Neuronal stem cell (in vitro differentiated cells): ENCODE results near the gene DDHD1.

ENCODE experiments used
- DNase-seq: peaks from one replicate; pipeline ENCODE4 v3.0.0-alpha.2; 2013; ENCODE audit warnings: low spot score
- H2AFZ ChIP-seq: one replicate; pipeline ENCODE4 v1.6.1; 2013; ENCODE audit warnings: mild to moderate bottlenecking, low read length, inconsistent platforms
- H2AK5ac ChIP-seq: 2 replicates; pipeline ENCODE4 v1.6.1; 2013; ENCODE audit warnings: low read depth, mild to moderate bottlenecking, inconsistent platforms, low read length, moderate library complexity, mixed read lengths
- H2BK120ac ChIP-seq: 2 replicates; pipeline ENCODE4 v1.6.1; 2013; ENCODE audit warnings: low read depth, mild to moderate bottlenecking, inconsistent platforms, low read length, moderate library complexity, mixed read lengths
- H2BK12ac ChIP-seq: one replicate; pipeline ENCODE4 v1.6.1; 2013; ENCODE audit warnings: low read length, inconsistent platforms
- H2BK15ac ChIP-seq: 2 replicates; pipeline ENCODE4 v1.6.1; 2013; ENCODE audit warnings: mild to moderate bottlenecking, low read length, inconsistent platforms, mixed read lengths
- H2BK5ac ChIP-seq: one replicate; pipeline ENCODE4 v1.6.1; 2013; ENCODE audit warnings: inconsistent platforms, mild to moderate bottlenecking, low read length, moderate library complexity
- H3K14ac ChIP-seq: one replicate; pipeline ENCODE4 v1.6.1; 2013; ENCODE audit warnings: low read length, inconsistent platforms
- H3K18ac ChIP-seq: 2 replicates; pipeline ENCODE4 v1.6.1; 2013; ENCODE audit warnings: low read length, inconsistent platforms
- H3K23ac ChIP-seq: 2 replicates; pipeline ENCODE4 v1.6.1; 2013; ENCODE audit warnings: low read depth, mild to moderate bottlenecking, mixed read lengths, low read length, inconsistent platforms; ENCODE audit not compliant: poor library complexity
- H3K27ac ChIP-seq: replicated peaks from 3 replicates; pipeline ENCODE4 v1.5.1; 2013; ENCODE audit warnings: low read length, inconsistent platforms
- H3K27me3 ChIP-seq, 3 experiments: 2 replicates each; pipeline ENCODE4 v1.6.1; 2013; ENCODE audit warnings: low read length in 3 of 3, mild to moderate bottlenecking in 2 of 3, inconsistent platforms in 1 of 3, low read depth in 1 of 3, mixed read lengths in 1 of 3, moderate library complexity in 1 of 3; ENCODE audit not compliant: control insufficient read depth in 3 of 3, insufficient read depth in 3 of 3
- H3K36me3 ChIP-seq, 2 donors: replicated peaks in 1 of 2; 2 replicates each; pipeline ENCODE4 v1.6.1; 2013; ENCODE audit warnings: low read length in 2 of 2; ENCODE audit not compliant: control insufficient read depth in 2 of 2, insufficient read depth in 2 of 2
- H3K4ac ChIP-seq: 2 replicates; pipeline ENCODE4 v1.6.1; 2013; ENCODE audit warnings: inconsistent platforms, mild to moderate bottlenecking, low read length, moderate library complexity
- H3K4me1 ChIP-seq, 2 donors: 1 replicate in 1 of 2; 2 replicates in 1 of 2; pipeline ENCODE4 v1.6.1; 2013; ENCODE audit warnings: low read length in 2 of 2, low read depth in 1 of 2; ENCODE audit not compliant: control insufficient read depth in 2 of 2, insufficient read depth in 1 of 2
- H3K4me2 ChIP-seq: one replicate; pipeline ENCODE4 v1.6.1; 2013; ENCODE audit warnings: mild to moderate bottlenecking, low read length, inconsistent platforms; ENCODE audit not compliant: insufficient read depth, poor library complexity, severe bottlenecking
- H3K4me3 ChIP-seq, 2 donors: 2 replicates each; pipeline ENCODE4 v1.5.1; 2013; ENCODE audit warnings: low read length in 2 of 2, mild to moderate bottlenecking in 2 of 2, inconsistent platforms in 1 of 2, moderate library complexity in 1 of 2
- H3K79me1 ChIP-seq: one replicate; pipeline ENCODE4 v1.6.1; 2013; ENCODE audit warnings: low read depth, mild to moderate bottlenecking, inconsistent platforms, low read length, moderate library complexity
- H3K9ac ChIP-seq: one replicate; pipeline ENCODE4 v1.6.1; 2013; ENCODE audit warnings: mild to moderate bottlenecking, low read depth, low read length, inconsistent platforms; ENCODE audit not compliant: poor library complexity
- H3K9me3 ChIP-seq, 2 donors: replicated peaks in 1 of 2; 2 replicates each; pipeline versions ENCODE3 to v1.6.1; 2013; ENCODE audit warnings: low read length in 2 of 2, mild to moderate bottlenecking in 2 of 2, inconsistent platforms in 1 of 2, low read depth in 1 of 2, mixed read lengths in 1 of 2, moderate library complexity in 1 of 2; ENCODE audit not compliant: control insufficient read depth in 2 of 2, insufficient read depth in 1 of 2
- H4K8ac ChIP-seq: one replicate; pipeline ENCODE4 v1.6.1; 2013; ENCODE audit warnings: low read depth, mild to moderate bottlenecking, inconsistent platforms, low read length, moderate library complexity
- H4K91ac ChIP-seq: one replicate; pipeline ENCODE4 v1.6.1; 2013; ENCODE audit warnings: low read length, low read depth, mild to moderate bottlenecking, inconsistent platforms; ENCODE audit not compliant: poor library complexity
- WGBS, 2 donors: extraction: QIAGEN DNeasy Blood & Tissue Kit; methylation state at CpG; one replicate each; pipeline ENCODE4 v1.1.7; 2013; ENCODE audit warnings: missing lambda C conversion rate in 2 of 2, mixed read lengths in 1 of 2; ENCODE audit not compliant: insufficient read length in 2 of 2, insufficient replicate concordance in 1 of 2; ENCODE audit errors: extremely low coverage in 2 of 2; 5-methylcytosine and 5-hydroxymethylcytosine counted together

The DDHD1 gene

GRCh38 chr14:53108292-53109104 is 44.6 kb downstream of the DDHD1 start:
- Histone ChIP-seq H3K4ac (no peak overlapping the region), H4K91ac (no peak overlapping the region), H2AK5ac (no peak overlapping the region), H4K8ac (no peak overlapping the region), H3K9me3 (peaks cover 0 to 5% of the 10 kb centered on the region in 2 donors), H3K23ac (no peak overlapping the region), H3K79me1 (peaks cover 1% of the 10 kb centered on the region), H3K4me1 (peaks cover 0 to 2% of the 10 kb centered on the region in 2 donors), H3K36me3 (peaks cover 0 to 3% of the 10 kb centered on the region in 2 donors), H3K27me3 (no peaks in the 10 kb centered on the region), H2BK5ac (no peak overlapping the region), H3K4me2 (no peak overlapping the region), H2AFZ (no peak overlapping the region), H3K18ac (no peak overlapping the region), H3K4me3 (no peak overlapping the region), H2BK120ac (no peak overlapping the region), H2BK12ac (no peak overlapping the region), H3K27ac (no peak overlapping the region), H3K9ac (no peak overlapping the region), H3K14ac (no peak overlapping the region), H2BK15ac (no peak overlapping the region)
- no CpG with 5 or more reads among the region's 10 CpGs for WGBS, 2 donors
- DNase-seq = no peak

GRCh38 chr14:53106768-53107167 is 46.4 kb downstream of the DDHD1 start:
- Histone ChIP-seq H3K4ac (no peak overlapping the region), H3K27ac (no peak overlapping the region), H3K4me3 (no peak overlapping the region), H2BK12ac (no peak overlapping the region), H3K36me3 (peaks cover 0 to 3% of the 10 kb centered on the region in 2 donors), H3K9me3 (peaks cover 0 to 2% of the 10 kb centered on the region in 2 donors), H3K4me1 (peaks cover 0 to 2% of the 10 kb centered on the region in 2 donors), H2BK5ac (no peak overlapping the region), H3K27me3 (no peaks in the 10 kb centered on the region), H2BK120ac (no peak overlapping the region), H3K18ac (no peak overlapping the region), H3K79me1 (no peaks in the 10 kb centered on the region), H3K9ac (no peak overlapping the region), H3K23ac (no peak overlapping the region), H2AK5ac (no peak overlapping the region), H4K8ac (no peak overlapping the region), H3K14ac (no peak overlapping the region), H3K4me2 (no peak overlapping the region), H4K91ac (no peak overlapping the region), H2BK15ac (no peak overlapping the region), H2AFZ (no peak overlapping the region)
- no peak for DNase-seq
- no CpG with 5 or more reads among the region's 1 CpG for WGBS, 2 donors

- Histone ChIP-seq H2BK15ac (no peak overlapping the region), H2AK5ac (no peak overlapping the region), H3K36me3 (peaks cover 0 to 3% of the 10 kb centered on the region in 2 donors), H3K4me2 (no peak overlapping the region), H2AFZ (no peak overlapping the region), H4K8ac (no peak overlapping the region), H3K4ac (no peak overlapping the region), H2BK5ac (no peak overlapping the region), H3K79me1 (no peaks in the 10 kb centered on the region), H3K9me3 (peaks cover 0 to 2% of the 10 kb centered on the region in 2 donors), H3K18ac (no peak overlapping the region), H4K91ac (no peak overlapping the region), H3K4me1 (no peaks in the 10 kb centered on the region), H3K9ac (no peak overlapping the region), H3K4me3 (no peak overlapping the region), H3K23ac (no peak overlapping the region), H2BK12ac (no peak overlapping the region), H3K27me3 (no peaks in the 10 kb centered on the region), H3K14ac (no peak overlapping the region), H2BK120ac (no peak overlapping the region), H3K27ac (no peak overlapping the region)
- DNase-seq = no peak
- no CpG with 5 or more reads among the region's 5 CpGs for WGBS, 2 donors
These were observed 49.3 kb downstream of the DDHD1 start for GRCh38 chr14:53103636-53104340.

GRCh38 chr14:53093206-53093605 is 59.9 kb downstream of the DDHD1 start:
- Histone ChIP-seq H3K9me3 (no peaks in the 10 kb centered on the region), H3K14ac (no peak overlapping the region), H2BK120ac (no peak overlapping the region), H4K8ac (no peak overlapping the region), H4K91ac (no peak overlapping the region), H2AFZ (no peak overlapping the region), H3K9ac (no peak overlapping the region), H2BK5ac (no peak overlapping the region), H3K4me2 (no peak overlapping the region), H3K23ac (no peak overlapping the region), H3K4me3 (no peak overlapping the region), H3K36me3 (peaks cover 0 to 13% of the 10 kb centered on the region in 2 donors), H3K4ac (no peak overlapping the region), H3K79me1 (no peaks in the 10 kb centered on the region), H3K4me1 (no peaks in the 10 kb centered on the region), H3K27ac (no peak overlapping the region), H2BK12ac (no peak overlapping the region), H2AK5ac (no peak overlapping the region), H3K18ac (no peak overlapping the region), H2BK15ac (no peak overlapping the region), H3K27me3 (no peaks in the 10 kb centered on the region)
- no CpG with 5 or more reads among the region's 1 CpG for WGBS, 2 donors
- DNase-seq = no peak
